ENCODE results near the gene TAS1R2.

The TAS1R2 gene

DNA sequence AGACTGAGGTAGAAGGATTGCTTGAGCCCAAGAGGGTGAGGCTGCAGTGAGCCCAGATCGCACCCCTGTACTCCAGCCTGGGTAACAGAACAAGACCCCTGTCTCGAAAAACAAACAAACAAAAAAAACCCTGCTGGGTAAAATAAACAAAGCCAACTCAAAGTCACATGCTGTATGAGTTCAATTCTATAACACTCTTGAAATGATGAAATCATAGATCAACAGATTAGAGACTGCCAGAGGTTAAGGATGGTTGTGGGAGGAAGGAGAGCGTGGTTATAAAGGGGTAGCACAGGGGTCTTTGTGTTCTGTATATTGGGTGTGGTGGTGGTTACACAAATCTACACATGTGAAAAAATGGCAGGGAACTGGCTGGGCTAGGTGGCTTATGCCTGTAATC, 62.5 kb downstream of the TAS1R2 start:
- no peak for DNase-seq

DNA sequence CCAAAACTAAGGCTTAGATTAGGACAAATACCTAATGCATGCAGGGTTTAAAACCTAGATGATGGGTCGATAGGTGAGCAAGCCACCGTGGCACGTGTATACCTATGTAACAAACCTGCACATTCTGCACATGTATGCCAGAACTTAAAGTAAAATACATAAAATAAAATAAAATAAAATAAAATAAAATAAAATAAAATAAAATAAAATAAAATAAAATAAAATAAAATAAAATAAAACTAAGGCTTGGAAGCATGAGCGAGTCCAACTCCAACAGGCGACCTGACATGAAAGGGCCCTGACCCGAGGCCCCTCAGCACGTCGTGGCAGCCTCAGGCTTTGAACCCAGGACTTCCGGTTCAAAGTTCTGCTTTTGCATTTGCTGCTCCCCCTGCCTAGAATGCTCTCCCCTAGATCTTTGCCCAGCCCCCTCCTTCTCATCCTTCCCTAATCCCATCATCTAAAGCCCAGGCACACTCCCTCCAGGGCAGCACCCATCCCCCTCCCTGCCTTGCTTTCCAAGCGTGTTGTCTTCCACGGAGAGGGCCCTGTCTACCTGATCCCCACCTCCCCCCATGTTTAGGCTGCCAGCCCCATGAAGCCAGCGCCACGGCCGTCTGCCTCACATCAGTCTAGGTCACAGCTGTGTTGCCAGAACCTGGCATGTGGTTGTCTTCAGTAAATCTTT, 64.3 kb downstream of the TAS1R2 start:
- DNase-seq, result no peak

DNA sequence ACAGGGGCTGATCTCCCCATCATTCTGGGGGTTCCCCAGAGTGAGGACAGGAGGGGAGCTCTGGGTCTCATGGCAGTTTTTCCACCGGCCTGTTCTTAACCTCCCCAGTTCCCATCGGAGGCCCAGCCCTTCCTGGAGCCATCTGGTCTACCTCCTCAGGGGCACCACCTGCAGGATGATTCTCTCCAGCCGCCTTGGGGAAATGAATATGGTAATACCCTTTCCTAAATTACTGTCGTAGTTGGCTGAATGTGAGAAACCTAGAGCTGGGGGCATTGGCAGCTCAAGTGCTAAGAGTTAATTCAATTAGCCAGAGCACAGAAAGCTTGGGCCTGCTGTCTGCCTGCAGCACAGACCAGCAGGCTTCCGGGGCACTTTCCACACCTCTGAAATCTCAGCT, 64.9 kb downstream of the TAS1R2 start:
- no peak for DNase-seq

DNA sequence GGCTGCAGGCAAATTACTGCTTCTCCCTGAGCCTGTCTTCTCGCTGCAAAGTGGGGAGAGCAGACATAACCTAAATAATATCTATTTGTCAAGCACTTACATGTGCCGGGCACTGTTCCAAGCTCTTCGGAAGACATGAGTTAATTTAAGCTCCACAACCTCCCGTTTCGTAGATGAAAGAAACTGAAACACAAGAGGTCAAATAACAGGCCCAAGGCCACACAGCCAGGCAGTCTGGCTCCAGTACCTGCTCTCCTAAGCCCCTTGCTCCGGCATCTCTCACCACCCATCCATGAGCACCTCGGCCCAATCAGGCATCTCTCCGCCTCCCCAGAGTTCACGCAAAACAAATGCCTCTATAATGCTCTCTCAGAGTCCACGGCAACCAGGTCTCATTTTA, 65.4 kb downstream of the TAS1R2 start:
- no peak for DNase-seq

DNA sequence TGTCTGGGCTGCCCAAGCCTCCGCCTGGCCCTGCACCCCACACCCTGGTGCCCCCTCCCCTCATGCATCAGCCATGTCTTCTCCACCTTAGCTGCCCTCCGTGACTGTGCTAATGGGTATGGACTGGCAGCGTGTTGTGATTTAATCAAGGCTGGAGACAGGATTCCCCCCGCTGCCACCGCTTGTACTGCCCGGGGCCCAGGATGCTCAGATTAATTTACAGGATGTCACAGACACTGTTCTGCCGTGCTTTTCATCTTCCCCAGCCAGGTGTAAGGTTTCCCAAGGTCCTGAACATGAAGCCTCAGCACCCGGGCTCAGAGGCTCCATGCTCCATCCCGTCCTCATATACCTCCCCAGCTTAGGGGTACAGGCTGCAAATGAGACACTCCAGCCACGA, 66.3 kb downstream of the TAS1R2 start:
- no peak for DNase-seq

DNA sequence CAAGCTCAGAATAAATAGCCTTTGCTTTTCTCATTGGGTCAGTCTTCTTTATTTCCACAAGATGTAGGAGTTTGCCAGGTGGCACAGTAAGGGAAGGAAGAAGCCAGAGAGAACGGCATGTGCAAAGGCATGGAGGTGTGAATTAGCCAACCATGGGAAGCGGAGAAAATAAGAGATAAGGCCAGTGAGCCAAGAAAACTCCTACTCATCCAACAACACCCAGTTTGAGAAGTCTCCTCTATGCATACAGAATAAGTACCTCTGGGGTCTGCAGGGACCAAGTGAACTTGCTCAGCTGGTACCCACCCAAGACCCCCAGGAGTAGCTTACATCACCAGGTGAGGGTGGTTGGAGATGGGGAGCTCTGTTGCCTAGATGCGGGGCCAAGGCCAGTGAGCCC, 66.7 kb downstream of the TAS1R2 start:
- no peak for DNase-seq

Data from MV-4-11 (cell line).